Measurements from ENCODE around the gene SMTNL1.

Gene SMTNL1

GRCh38 chr11:57536947-57537619 lies at the start of gene SMTNL1:
SMTNL1 (plus strand) TSS chr11:57537595; CDS start chr11:57542643, 5,048 bp downstream.
- DNase-seq (ENCODE audit: low read depth), result no peak

GRCh38 chr11:57487920-57488659 lies 49.3 kb upstream of the SMTNL1 start:
- no peak for DNase-seq (ENCODE audit: low read depth)

- no peak for DNase-seq (ENCODE audit: low read depth)
Observed at GRCh38 chr11:57490456-57491248, 46.7 kb upstream of the SMTNL1 start.

- peak; percentile 30 for DNase-seq (ENCODE audit: low read depth)
Observed at GRCh38 chr11:57491371-57492061, 45.9 kb upstream of the SMTNL1 start.

- peak; percentile 56 for DNase-seq (ENCODE audit: low read depth)
Observed at GRCh38 chr11:57493507-57494503, 43.6 kb upstream of the SMTNL1 start.

GRCh38 chr11:57496109-57496820 lies 41.1 kb upstream of the SMTNL1 start:
- no peak for DNase-seq (ENCODE audit: low read depth)

GRCh38 chr11:57497303-57498247 lies 39.8 kb upstream of the SMTNL1 start:
- DNase-seq (ENCODE audit: low read depth), result no peak

GRCh38 chr11:57498540-57498939 lies 38.9 kb upstream of the SMTNL1 start:
- DNase-seq (ENCODE audit: low read depth), result no peak

GRCh38 chr11:57499413-57499982 lies 37.9 kb upstream of the SMTNL1 start:
- peak; percentile 25 for DNase-seq (ENCODE audit: low read depth)

- no peak for DNase-seq (ENCODE audit: low read depth)
Observed at GRCh38 chr11:57499983-57500461, 37.4 kb upstream of the SMTNL1 start.

GRCh38 chr11:57500515-57500914 lies 36.9 kb upstream of the SMTNL1 start:
- DNase-seq (ENCODE audit: low read depth), result no peak

- DNase-seq (ENCODE audit: low read depth), result no peak
Observed at GRCh38 chr11:57500926-57501325, 36.5 kb upstream of the SMTNL1 start.

- DNase-seq (ENCODE audit: low read depth), result no peak
Observed at GRCh38 chr11:57501953-57502352, 35.4 kb upstream of the SMTNL1 start.

GRCh38 chr11:57502376-57502775 lies 35.0 kb upstream of the SMTNL1 start:
- no peak for DNase-seq (ENCODE audit: low read depth)

- no peak for DNase-seq (ENCODE audit: low read depth)
Observed at GRCh38 chr11:57502870-57503269, 34.5 kb upstream of the SMTNL1 start.

GRCh38 chr11:57504511-57504910 lies 32.9 kb upstream of the SMTNL1 start:
- no peak for DNase-seq (ENCODE audit: low read depth)

GRCh38 chr11:57506522-57506921 lies 30.9 kb upstream of the SMTNL1 start:
- no peak for DNase-seq (ENCODE audit: low read depth)

- no peak for DNase-seq (ENCODE audit: low read depth)
Observed at GRCh38 chr11:57508341-57509170, 28.8 kb upstream of the SMTNL1 start.

Data from stimulated activated CD8-positive, alpha-beta memory T cell treated with anti-CD3 and anti-CD28 coated beads, Interleukin-4, amount 100 ng/mL, for 24 hours (primary cell).